ENCODE measurements around the gene BCLAF1.

DNA sequence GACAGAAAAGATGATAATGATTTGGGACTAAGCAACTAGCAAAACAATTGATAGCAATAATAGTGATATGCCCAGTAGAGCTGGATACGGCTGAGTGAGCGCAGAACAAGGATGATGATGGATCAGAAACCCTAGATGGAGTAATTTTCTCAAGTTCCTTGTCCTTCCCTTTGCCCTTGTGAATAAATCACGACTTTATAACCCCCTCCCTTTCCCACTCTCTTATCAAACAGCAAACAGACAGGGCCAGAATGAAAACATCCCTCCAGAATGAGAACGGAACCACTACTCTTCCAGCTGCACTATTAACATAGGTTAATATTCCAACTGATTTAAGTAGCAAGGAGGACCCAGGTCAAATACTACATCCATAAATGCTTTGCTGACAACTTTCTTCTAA, 38.3 kb downstream of the BCLAF1 start:
- no peak for TF ChIP-seq EGR1 (IDR thresholded peaks at IDR 0.05; ENCODE audit: low read depth)
- TF ChIP-seq, protein P1, sequence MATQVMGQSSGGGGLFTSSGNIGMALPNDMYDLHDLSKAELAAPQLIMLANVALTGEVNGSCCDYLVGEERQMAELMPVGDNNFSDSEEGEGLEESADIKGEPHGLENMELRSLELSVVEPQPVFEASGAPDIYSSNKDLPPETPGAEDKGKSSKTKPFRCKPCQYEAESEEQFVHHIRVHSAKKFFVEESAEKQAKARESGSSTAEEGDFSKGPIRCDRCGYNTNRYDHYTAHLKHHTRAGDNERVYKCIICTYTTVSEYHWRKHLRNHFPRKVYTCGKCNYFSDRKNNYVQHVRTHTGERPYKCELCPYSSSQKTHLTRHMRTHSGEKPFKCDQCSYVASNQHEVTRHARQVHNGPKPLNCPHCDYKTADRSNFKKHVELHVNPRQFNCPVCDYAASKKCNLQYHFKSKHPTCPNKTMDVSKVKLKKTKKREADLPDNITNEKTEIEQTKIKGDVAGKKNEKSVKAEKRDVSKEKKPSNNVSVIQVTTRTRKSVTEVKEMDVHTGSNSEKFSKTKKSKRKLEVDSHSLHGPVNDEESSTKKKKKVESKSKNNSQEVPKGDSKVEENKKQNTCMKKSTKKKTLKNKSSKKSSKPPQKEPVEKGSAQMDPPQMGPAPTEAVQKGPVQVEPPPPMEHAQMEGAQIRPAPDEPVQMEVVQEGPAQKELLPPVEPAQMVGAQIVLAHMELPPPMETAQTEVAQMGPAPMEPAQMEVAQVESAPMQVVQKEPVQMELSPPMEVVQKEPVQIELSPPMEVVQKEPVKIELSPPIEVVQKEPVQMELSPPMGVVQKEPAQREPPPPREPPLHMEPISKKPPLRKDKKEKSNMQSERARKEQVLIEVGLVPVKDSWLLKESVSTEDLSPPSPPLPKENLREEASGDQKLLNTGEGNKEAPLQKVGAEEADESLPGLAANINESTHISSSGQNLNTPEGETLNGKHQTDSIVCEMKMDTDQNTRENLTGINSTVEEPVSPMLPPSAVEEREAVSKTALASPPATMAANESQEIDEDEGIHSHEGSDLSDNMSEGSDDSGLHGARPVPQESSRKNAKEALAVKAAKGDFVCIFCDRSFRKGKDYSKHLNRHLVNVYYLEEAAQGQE (IDR thresholded peaks at IDR 0.05; ENCODE audit: low read depth) = no peak
- TF ChIP-seq, protein P2, sequence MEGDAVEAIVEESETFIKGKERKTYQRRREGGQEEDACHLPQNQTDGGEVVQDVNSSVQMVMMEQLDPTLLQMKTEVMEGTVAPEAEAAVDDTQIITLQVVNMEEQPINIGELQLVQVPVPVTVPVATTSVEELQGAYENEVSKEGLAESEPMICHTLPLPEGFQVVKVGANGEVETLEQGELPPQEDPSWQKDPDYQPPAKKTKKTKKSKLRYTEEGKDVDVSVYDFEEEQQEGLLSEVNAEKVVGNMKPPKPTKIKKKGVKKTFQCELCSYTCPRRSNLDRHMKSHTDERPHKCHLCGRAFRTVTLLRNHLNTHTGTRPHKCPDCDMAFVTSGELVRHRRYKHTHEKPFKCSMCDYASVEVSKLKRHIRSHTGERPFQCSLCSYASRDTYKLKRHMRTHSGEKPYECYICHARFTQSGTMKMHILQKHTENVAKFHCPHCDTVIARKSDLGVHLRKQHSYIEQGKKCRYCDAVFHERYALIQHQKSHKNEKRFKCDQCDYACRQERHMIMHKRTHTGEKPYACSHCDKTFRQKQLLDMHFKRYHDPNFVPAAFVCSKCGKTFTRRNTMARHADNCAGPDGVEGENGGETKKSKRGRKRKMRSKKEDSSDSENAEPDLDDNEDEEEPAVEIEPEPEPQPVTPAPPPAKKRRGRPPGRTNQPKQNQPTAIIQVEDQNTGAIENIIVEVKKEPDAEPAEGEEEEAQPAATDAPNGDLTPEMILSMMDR (IDR thresholded peaks at IDR 0.05 in 2 of 3, conservative IDR thresholded peaks at IDR 0.05 in 1 of 3; ENCODE audit: borderline replicate concordance in 1 of 3, insufficient read depth in 1 of 3, low read depth in 2 of 3, low read length in 2 of 3) = no peak
- no peak for TF ChIP-seq SP1 (IDR thresholded peaks at IDR 0.05; ENCODE audit: low read depth)
- TF ChIP-seq, protein P3, sequence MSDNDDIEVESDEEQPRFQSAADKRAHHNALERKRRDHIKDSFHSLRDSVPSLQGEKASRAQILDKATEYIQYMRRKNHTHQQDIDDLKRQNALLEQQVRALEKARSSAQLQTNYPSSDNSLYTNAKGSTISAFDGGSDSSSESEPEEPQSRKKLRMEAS (IDR thresholded peaks at IDR 0.05) = no peak
- no peak for TF ChIP-seq POLR2AphosphoS5 (IDR thresholded peaks at IDR 0.05; ENCODE audit: low read depth, low read length)
- TF ChIP-seq POLR2A (IDR thresholded peaks at IDR 0.05; ENCODE audit: borderline replicate concordance, extremely low read depth, insufficient read depth, insufficient read length) = no peak
- no peak for TF ChIP-seq TCF7L2 (IDR thresholded peaks at IDR 0.05; ENCODE audit: borderline replicate concordance, extremely low read depth, insufficient read depth, insufficient read length)

All from HCT116 (cell line).